Activated CD4-positive, CD25-positive, alpha-beta regulatory T cell (primary cell): ENCODE measurements around the gene KLHL25.

Experiments used
- DNase-seq, 4 experiments: peaks; one replicate each; lab custom pipeline; 2025; lab: John Stamatoyannopoulos, UW

Gene KLHL25

DNA sequence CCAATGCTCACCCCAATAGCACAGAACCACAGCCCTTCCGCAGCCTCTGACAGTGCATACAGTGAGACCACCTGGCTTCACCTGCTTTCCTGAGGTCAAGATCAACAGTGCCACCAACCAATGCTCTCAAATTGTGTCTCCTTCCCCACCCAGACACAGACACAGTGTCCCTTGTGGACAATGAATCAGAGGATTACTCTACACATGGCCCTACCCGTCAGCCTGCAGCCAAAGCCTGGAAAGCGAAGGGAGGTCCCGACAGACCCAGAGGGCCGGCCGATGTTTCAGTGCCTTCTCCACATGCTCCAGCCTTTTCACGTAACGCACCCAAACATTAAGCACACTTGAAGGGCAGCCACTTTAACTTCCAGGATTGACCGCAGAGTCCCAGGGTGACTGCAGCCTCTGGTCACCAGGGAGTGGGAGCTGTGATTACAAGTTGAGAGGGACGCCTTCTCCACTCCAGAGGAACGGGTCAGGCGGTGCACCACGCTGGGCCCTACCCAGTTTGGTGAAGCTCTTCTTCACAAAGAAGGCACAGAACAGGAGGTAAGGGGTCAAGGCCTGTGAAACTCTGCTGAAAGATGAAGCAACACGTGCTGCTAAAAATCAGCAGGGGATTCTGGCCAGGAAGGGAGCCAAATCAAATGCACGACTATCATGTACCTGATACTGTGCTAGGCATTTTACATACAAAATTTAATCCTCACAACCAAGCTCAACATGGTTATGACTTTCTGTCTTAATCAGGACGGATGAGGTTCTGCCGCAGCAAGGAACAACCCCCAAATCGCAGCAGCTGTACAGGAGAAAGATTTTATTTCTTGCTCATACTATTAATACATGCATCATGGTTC lies 17.2 kb downstream of the KLHL25 start:
- DNase-seq = no peak

DNA sequence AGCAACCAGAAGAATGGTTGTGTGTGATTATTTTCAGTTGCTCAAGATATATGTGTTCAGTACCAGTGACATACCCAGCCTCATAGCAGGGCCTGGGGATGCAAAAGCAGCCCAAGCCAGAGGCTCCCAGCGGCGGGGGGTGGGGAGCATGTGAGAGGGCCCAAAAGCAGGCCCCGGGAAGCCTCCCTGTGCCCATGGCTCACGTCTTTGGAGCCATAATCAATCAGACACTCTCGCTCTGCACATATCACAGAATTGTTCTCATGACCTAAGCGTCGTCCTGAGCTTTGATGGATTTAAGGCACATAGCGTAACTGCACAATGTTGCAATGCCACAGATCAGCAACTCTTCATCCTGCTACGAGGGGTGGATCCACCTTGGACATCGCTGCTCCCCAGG lies 20.8 kb downstream of the KLHL25 start:
- DNase-seq = no peak

DNA sequence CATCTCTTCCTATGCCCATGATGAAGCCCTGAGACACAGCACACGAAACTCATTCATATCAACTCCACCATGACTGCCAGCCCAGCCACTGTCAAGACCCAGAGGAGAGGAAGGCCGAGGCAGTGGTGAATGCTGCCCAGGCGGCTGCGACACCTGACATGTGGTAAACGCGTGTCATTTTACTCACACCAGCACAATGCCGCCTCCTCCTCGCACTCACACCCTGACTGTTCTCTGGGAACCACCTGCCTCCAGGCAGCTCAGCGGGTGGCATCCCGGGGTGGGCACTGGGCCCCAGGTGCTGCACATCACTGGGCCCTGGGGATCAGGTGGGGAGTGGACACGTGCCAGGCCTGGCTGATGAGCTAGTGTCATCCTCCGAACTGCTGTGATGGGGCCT lies 21.5 kb downstream of the KLHL25 start:
- no peak for DNase-seq

DNA sequence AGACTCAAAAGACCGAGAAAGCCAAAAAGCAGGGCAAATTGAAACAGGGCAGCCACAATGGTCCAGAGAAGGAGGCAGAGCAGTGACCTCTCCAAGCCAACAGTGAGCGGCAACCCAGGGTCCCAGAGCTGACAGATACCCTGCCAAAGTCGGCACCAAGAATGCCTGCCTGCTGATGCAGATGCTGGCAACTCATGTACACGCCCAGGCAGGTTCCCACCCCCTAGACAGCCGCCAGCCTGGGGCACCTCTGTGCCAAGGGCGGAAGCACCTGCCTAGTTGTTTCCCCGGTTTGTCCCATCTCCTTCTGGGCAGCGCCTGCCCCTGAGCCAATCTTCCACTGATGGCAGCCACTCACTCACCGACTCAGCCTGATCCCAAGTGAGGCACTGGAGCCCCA lies 22.1 kb downstream of the KLHL25 start:
- no peak for DNase-seq

DNA sequence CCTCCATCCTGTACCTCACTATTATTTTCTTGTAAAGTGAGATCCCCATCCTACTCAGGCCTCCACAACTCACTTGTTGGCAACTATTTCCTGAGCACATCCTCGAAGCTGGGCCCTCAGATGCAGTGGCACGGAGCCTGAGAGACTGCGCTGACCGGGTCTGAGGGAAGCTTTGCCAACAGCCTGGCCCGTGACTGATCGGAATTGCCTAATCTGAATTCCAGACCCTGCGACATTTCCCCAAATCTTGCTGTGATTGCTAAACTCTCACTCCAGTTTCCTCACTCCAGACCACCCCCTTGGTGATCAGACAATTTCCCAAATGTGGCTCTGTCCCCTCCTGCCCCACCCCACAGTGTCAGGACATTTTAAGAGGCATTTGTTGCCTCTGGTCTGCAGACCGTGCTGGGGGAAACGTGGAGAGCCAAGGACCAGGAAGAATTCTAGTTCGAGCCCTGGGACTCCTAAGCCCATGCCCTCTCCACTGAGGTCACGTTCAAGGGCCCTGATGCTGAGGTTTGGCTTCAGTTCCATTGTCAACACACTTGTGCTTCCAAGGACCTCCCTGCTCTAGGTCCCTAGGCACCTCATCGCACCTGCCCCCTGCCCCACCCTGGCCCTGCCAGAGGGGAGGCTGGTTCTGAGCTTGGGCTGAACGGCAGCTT lies 22.8 kb downstream of the KLHL25 start:
- DNase-seq = no peak

DNA sequence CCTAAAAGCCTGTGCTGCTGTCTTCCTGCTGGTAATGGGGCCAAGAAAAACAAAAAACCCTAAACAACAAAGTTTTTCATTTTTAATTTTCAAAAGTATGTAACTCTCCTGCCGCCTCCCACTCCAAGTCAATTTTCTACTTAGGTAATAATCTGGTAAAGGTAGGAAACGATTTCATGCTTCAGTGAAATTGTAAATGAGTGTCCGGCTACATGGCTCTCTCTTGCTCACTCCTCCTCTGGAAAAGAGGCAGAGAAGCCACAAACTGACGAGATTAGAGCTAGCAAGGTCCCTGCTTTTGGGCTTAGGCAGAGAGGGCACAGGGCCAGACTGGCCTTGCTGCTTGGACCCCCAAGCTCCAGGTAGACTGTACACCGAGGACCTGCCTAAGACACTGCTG lies 23.5 kb downstream of the KLHL25 start:
- no peak for DNase-seq

DNA sequence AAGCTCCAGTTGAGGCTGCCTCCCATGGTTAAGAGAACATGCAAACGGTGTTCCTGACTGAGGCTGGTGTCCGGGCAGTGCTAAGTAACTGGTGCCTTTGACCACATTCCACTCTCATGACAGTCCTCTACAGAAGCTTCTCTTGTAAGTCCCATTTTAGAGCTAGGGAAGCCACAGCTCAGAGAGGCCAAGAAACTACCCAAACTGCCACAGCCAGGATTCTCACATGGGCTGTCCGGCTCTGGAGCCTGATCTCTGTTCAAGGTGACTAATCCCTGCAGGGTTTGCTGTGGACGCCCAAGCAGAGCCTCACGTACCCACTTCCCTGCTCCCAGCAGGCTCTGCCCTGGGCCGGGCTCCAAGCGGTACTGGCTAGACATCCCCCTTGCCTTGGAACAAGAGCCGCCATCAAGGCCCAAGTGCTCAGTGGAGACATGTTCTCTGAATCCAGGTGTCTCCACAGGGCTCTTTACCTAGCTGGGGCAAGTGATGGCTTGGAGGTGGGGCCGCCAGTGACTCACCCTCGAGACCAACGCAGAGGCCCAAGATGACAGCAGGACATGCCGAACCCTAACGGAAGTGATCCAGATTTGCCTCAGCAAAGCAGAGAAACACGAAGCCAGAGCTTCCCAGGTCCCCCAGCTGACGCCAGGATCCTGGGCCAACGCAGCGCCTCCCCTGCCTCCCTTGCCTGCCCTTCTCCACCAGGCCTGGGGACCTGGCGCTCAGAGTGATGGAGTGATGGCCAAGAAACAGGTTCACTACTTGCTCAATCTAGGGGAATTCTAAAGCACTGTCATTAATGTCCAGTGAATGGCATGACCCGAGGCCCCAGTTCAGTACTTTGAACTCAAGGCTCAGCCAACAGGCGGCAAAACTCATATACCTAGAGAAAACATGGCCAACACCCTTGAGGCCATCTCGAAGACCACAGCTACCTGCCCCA lies 24.4 kb downstream of the KLHL25 start:
- DNase-seq = no peak

DNA sequence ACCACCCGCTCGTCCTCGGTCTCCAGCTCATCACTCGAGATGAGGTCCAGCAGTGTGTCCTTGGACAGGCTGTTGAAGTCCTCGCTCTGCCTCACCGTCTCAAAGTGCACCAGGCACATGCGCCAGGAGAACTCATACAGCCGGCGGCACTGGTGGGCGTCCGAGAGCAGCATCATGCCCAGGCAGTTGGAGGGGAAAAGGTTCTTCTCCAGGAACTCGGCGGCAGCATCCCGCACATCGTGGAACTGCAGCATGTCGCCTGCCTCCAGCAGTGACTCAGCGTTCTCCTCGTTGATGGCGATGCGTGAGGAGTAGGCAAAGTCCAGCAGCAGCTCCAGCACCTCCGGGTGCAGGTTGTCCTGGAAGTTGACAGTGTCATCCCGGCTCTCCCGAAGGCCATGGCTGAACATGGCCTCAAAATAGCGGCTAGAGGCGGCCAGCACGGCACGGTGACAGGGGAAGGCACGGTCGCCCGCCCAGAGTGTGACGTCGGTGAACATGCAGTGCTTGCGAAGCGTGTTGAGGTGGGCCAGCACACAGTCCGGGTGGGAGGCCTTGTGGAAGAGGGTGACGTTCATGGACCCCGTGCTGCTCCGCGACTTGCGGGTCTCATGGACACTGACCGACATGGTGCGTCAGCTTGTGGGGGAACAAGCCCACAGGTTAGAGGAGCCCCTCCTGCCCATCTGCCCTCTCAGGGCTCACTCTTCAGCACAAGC lies 25.4 kb downstream of the KLHL25 start:
- DNase-seq = no peak

DNA sequence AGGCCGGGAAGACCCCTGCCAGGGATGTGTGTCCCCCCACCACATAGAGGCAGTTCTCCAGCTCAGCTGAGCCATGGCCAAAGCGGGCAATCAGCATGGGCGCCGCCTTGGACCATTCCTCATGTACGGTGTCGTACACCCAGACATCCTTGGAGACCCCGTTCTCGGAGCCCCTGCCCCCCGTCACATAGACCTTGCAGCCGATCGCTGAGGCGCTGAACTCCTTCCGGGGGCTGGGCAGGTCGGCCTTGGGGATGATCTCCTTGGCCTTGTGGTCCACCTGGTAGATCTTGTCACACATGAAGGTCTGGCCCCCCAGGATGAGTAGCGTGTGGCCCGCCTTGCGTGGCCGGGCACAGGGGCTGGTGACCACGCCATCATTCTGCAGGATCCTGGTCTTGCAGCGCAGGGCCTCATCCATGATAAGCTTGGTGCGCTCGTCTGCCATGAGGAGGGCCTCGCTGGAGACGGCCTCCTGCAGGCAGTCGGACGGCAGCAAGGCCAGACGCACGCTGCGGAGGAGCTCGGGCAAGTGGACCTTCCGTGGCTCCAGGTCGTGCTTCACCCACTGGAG lies 26.0 kb downstream of the KLHL25 start:
- no peak for DNase-seq

DNA sequence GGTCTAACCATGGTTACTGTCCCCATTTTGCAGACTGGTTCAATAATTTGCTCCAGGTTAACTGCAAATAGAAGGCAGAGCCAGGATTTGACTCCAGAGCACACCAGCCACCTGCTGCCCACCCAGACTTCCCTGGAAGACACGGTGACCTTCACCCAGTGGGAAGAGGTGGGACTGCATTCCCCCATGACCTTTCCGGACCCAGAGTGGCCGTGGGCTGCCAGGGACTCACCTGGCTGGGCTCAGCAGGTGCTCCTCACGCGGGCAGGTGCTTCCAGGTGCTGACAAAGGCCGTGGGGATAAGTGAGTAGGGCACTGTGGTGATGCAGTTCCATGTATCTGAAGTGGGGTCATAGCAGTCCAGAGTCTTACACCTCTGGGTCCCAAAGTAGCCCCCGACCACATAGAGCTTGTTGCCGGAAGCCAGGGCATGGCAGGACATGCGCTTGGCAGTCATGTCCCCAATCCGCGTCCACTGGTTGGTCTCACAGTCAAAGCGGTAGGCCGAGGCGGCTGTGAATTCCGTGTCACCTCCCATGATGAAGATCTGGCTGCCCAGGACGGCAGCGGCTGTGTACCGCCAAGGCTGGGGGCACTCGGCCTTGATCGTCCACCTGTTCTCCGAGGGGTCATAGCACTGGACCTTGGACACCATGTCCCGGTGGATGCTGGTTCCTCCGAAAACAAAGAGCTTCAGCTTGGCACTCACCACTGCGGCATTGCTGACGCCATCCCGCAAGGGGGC lies 26.8 kb downstream of the KLHL25 start:
- no peak for DNase-seq

DNA sequence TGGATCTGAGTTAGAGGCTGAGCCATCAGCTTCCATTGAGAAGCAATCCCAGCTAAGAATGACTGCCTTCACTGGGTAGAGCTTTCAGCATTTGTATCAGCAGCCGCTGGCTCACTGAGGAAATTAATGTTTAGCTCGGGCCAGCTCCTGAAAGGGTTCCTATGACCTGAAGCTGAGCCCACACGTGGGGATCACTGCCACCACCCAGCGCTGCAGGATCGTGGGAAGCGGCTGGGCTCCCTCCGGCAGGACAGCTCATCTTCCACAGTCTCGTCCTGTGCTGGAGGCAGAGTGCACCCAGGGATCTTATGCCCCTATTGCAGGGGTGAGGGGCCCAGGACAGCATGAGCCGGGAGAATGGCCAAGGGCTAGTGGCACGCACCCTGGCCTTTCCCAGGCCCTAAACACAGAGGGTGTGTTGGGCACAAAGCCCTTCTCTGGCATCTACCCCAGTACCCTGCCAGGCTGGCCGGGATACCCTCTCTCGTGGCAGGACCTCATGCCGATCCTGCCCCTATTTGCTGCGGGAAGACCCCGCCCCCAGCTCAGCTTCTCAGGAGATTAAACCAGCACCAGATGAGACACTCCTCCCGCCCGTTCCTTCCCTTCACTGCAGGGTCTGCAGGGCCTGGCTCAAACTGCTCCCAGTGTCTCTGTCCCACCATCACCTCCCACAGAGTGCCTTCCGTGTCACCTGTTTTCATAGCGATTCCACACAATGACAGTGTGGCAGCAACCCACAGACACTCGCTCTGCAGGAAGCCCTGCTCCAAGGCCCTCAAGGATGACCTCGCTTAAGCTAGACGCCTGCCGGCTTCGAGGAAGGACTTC lies 28.5 kb downstream of the KLHL25 start:
- DNase-seq = no peak

DNA sequence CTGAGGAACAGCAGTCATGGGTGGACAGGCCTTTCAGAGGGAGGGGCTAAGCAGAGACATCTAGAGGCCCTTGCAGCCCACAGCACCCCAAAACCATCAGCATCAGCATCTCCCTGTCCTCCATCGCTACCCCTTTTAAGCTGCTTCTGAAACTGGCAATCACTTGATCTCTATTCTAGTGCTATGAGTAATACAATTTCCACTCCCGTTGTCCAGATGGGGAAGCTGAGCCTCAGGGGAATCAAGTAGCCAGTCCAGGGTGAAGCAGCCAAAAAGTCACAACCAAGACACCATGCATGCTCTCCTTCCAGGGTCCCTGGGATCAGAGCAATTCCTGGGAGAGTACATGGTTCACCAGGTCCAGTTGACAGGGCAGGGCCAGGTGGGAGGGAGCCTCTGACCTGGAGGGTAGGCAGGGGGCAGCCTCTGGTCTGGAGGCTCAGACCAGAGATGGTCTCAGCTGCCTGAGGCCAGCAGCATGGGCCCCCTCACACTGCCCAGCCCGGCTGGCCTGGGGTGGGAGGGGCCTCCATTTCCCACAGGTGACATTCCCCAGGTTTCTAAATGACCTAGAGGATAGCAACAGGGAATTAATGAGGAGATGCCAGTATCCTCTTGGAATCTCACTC lies 30.0 kb downstream of the KLHL25 start:
- DNase-seq = no peak

DNA sequence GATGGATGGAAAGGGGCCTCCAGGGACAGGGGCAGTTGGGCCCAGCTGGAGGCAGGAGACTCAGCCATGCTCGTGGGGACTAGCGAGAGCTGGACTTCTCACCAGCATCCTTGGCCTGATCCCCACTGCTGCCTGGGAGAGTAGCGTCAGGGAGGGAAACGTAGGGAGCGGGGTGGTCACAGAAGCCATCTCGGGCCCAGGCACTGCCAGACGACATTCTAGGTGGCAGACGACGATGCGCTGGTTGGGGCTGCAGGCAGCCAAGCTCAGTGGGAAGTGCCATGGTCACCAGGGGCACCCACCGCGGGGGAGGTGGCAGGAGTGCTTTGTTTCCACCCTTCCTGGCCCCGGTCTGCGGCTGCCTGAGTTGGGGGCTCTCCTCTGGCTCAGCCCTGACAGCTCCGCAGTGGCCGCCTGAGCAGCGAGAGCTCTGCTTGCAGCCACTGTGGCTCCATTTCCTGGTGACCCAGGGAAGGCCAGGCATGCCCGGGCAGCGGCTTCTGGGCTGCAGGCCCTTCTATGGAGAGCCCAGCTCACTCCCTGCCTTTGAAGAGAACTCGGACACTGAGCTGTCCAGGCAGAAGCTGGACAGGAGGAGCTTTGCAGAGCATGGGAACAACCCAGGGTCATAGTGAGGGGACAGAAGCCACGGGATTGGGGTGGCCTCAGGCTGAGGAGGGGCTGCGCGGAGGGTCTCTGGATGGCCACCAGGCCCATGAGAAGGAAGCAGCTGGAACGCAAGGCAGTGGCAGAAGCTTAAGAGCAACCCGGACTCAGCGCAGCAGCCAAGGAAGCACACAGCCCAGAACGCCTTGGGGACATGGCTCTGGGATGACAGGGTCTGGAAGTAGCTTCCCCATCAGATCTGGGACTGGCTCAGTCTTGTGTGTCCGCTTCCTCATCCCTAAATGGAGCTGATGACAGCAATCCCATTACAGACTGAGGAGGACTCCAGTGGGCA lies 30.8 kb downstream of the KLHL25 start:
- DNase-seq = no peak

DNA sequence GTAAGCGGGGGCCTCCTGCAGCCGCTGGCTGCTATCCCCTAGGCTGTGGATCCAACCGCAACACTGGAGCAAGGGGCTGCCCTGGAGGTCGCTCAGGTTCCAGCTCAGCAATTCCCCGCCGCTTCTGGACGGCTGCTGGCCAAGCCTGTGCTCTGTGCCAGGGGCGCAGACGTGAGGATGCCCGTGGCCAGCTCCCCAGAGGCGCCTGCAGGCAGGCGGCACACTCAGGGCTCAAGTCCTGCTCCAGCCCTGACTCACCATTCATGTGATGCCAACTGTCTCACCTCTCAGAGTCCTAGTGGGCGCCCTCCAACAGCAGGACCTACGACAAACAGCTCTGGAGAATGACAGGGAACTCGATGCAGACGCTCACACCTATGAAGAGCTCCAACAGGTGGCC lies 31.6 kb downstream of the KLHL25 start:
- no peak for DNase-seq

DNA sequence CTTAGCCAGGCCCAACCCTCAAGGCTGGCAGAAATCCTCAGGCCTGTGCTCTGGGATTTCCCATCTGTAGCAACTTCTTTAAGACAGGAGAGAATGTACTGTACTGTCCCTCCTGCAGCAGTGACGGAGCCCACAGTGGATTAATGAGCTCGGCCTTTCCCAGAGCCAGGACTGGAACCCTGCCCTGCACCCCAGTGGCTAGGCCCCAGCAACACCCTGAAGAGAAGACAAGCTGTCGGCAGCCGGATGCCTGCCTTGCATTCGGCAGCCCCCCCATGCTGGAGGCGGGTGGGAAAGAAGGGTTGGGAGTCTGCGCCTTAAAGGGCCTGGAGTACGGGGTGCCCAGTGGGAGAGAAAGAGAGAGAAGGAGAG lies 32.0 kb downstream of the KLHL25 start:
- DNase-seq = no peak

DNA sequence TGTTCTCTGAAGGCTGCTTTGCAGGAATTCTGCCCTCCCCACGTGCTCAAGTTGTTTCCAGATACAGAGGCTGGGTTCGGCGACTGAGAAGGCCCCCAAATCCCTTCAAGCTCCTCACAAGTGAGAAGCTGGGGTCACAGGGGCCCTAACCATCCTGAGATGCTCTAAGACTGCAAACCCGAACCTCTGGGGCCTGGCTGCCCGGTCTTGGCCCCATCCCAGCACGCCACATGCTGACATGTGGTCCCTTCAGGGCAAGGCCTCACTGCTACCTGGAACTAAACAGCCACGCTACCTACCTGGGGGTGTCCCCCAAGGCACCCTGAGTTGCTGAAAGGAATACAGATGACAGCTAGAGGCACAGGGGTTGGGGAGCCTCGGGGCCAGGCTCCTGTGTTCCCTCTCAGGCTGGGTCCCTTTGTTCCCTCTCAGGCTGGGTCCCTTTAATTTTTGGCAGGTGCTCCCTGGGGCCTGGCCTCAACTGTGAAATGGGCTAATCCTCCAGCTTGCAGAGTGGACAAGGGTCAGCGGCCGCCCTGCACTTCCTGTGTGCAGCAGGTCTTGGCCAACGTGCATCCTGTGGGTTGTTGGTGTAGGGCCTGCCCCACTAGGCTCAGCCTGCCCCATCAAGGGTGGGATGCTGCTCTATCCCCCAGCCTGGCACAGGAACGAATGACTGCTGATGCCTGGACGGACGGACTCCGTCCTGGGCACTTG lies 32.5 kb downstream of the KLHL25 start:
- no peak for DNase-seq

DNA sequence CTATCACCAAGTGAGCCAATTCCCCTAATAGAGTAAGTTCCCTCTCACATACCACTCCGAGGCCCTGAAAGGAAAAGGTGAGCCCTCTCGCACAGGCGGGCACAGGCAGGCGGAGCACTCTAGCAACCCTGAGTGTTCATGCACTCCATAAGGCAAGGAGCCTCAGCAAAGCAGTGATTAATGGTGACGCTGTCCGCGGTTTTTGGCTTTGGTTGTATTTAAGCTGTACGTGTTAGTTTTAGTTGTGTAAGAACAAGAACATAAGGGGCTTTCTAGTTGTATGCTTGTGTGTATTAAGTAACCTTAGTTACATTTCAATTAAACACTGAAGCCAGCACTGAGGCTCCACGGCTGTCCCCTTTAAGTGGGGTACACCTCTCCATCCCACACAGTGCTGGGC lies 33.1 kb downstream of the KLHL25 start:
- DNase-seq = no peak
